ENCODE results near the gene TIAM2.
"Not testable (repeated sequence)": the region's sequence is repeated elsewhere in the genome, so short reads cannot be mapped to it uniquely, and the experiment has no call there.

Gene TIAM2

DNA sequence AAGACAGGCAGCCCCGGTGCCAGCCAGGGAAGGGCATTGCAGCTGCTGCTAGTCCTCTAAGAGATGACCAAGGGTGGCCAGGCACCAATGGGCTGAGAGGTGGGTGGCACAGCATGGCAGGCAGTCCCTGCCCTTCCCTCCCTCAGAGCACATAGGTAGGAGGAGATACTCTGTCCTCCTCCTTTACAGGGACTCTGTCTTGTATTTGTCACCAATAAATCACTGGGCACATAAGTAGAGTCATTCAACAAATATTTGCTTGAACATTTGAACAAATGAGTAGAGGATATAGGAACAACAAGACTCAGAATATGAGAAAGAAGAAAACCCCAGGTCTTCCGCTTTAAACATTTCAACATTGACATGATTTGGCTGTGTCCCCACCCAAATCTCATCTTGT is 199.3 kb downstream of the TIAM2 start:
- DNase-seq (ENCODE audit: low read depth in 3 of 3): no peak

DNA sequence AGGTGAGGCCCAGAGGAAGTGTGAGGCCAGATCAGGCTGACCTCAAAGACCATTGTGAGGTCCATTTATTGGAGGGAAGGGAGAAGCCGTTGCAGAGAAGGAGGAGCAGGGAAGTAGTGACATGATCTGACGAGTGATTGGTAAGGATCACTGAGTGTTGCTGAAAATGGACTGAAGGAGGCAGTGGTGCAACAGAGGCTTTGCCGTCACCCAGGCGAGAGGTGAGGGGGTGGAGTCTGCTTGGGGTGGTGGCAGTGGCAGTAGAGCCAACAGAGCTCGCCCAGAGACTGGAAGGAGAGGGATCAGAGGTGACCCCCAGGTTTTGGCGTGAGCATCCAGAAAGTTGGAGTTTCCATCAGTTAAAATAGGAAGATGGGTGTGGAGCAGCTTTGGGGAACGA is 200.8 kb downstream of the TIAM2 start:
- no peak for DNase-seq (ENCODE audit: low read depth in 3 of 3)

- no peak for DNase-seq (ENCODE audit: low read depth in 3 of 3)
Observed at GRCh38 chr6:155196911-155197310, 201.8 kb downstream of the TIAM2 start.

- DNase-seq (ENCODE audit: low read depth in 3 of 3): no peak
Observed at GRCh38 chr6:155197932-155198331, 202.8 kb downstream of the TIAM2 start.

GRCh38 chr6:155200012-155200411 is 204.9 kb downstream of the TIAM2 start:
- DNase-seq (ENCODE audit: low read depth in 3 of 3): no peak

GRCh38 chr6:155201461-155202226 is 206.5 kb downstream of the TIAM2 start:
- DNase-seq (ENCODE audit: low read depth in 3 of 3): no peak

- no peak for DNase-seq (ENCODE audit: low read depth in 3 of 3)
Observed at GRCh38 chr6:155207223-155207622, 212.1 kb downstream of the TIAM2 start.

- DNase-seq (ENCODE audit: low read depth in 3 of 3): no peak
Observed at GRCh38 chr6:155212106-155212505, 217.0 kb downstream of the TIAM2 start.

- DNase-seq (ENCODE audit: low read depth in 3 of 3): no peak
Observed at GRCh38 chr6:155212616-155213380, 217.7 kb downstream of the TIAM2 start.

- DNase-seq (ENCODE audit: low read depth in 3 of 3): no peak
Observed at GRCh38 chr6:155213611-155214372, 218.7 kb downstream of the TIAM2 start.

DNA sequence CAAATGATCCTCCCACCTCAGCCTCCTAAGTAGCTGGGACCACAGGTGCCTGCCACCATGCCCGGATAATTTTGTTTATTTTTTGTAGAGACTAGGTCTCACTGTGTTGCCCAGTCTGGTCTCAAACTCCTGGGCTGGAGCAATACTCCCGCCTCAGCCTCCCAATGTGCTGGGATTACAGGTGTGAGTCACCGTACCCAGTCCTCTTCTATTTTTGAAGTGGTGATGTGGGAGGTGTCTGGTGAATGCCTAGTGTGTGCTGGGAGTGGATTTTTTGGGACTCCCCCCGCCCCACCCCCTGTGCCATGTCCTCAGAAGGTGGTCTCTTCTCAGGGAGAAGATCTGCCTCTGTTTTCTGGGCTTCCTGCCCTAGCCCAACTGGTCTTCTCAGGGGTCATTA is 220.8 kb downstream of the TIAM2 start:
- no peak for DNase-seq (ENCODE audit: low read depth in 3 of 3)

GRCh38 chr6:155216312-155217046 is 221.4 kb downstream of the TIAM2 start:
- DNase-seq (ENCODE audit: low read depth in 3 of 3): no peak

GRCh38 chr6:155218711-155219110 is 223.6 kb downstream of the TIAM2 start:
- not testable (repeated sequence) for DNase-seq (ENCODE audit: low read depth in 3 of 3)

DNA sequence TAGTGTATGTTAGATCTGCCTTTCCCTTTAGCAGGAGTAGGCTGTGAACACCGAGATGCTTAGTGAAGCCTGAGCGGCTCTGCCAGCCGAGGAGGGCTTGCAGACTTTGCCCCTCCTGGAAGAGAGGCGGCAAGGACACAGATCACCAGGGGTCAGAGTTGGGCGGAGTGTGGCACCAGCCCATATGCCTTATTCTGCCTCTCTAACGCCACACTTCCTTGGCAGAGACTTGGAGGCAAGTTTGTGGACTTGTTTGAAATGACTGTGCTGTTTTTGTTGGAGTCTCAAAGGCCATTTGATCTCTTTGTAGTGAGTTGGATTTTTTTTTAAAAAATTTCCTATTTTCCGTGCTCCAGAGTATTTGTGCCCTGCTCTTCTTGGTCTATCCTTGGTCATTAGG is 224.2 kb downstream of the TIAM2 start:
- DNase-seq (ENCODE audit: low read depth in 3 of 3): no peak

GRCh38 chr6:155219858-155220301 is 224.8 kb downstream of the TIAM2 start:
- DNase-seq (ENCODE audit: low read depth in 3 of 3): no peak

DNA sequence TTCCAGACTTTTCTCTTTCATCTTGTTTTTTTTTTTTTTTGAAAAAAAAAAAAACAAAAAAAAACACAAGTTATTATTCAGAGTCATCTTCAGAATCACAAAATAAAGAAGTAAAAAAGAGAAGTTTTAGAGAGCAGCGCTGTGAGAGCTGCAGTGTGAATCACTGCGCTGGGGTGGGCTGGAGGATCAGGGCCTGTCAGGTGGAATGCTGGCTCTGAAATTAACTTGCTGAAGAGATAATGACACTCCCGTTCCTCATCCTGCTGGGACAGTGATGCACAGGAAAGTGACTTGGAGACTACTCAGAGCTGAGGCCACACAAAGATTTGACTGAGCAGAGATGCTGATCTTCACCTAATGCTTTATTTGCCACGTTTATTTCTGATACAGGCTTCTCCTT is 226.0 kb downstream of the TIAM2 start:
- DNase-seq (ENCODE audit: low read depth in 3 of 3): no peak

- DNase-seq (ENCODE audit: low read depth in 3 of 3): no peak
Observed at GRCh38 chr6:155222506-155222905, 227.4 kb downstream of the TIAM2 start.

GRCh38 chr6:155223646-155224451 is 228.7 kb downstream of the TIAM2 start:
- peak; percentile 36 to 51 (median 46) for DNase-seq (ENCODE audit: low read depth in 3 of 3)

- no peak for DNase-seq (ENCODE audit: low read depth in 3 of 3)
Observed at GRCh38 chr6:155224618-155225017, 229.5 kb downstream of the TIAM2 start.

GRCh38 chr6:155227046-155227445 is 231.9 kb downstream of the TIAM2 start:
- DNase-seq (ENCODE audit: low read depth in 3 of 3): no peak
